IMR-90 (cell line): Measurements from ENCODE around the gene ADORA2A. TPM values are rescaled to one million over a fixed set of nuclear protein-coding genes. Genes with fewer than 3 reads are reported as not detected.

Experiments
- ATAC-seq: fragments of 200-7000 bp; cut with Tn5 transposase; 2 replicates; pipeline ENCODE4 v1.9.1; 2020; ENCODE audit warnings: low read depth, mild to moderate bottlenecking, moderate library complexity
- BruUV-seq: library from RNA; stranded (reverse); fragments of 400-500 nt; replicated peaks from 2 replicates; lab custom pipeline; 2021; lab: Mats Ljungman, UMichigan
- CTCF ChIA-PET: fragments of 300-600 bp; formaldehyde crosslinking; extraction: SDS; loops from one replicate; lab custom pipeline; 2021; ENCODE audit warnings: antibody characterized with exemption; lab: Yijun Ruan, JAX
- POLR2A ChIA-PET: fragments of 300-600 bp; sonication (Branson Sonifier 250); formaldehyde crosslinking; loops from one replicate; lab custom pipeline; 2022; ENCODE audit warnings: antibody characterized with exemption; ENCODE audit not compliant: unreplicated experiment; lab: Charles Lee
- DNase-seq: peaks from one replicate; pipeline ENCODE4 v3.0.0; 2013
- H2AFZ ChIP-seq: replicated peaks from 2 replicates; pipeline ENCODE3; 2013; ENCODE audit warnings: low read length, mild to moderate bottlenecking; ENCODE audit not compliant: poor library complexity
- H2AK5ac ChIP-seq: 2 replicates; pipeline ENCODE4 v1.6.1; 2013; ENCODE audit warnings: low read depth, low read length, inconsistent platforms
- H2AK9ac ChIP-seq: replicated peaks from 2 replicates; pipeline ENCODE3; 2013; ENCODE audit warnings: mild to moderate bottlenecking, low read depth, low read length, moderate library complexity; ENCODE audit not compliant: poor library complexity
- H2BK120ac ChIP-seq: 2 replicates; pipeline ENCODE4 v1.6.1; 2013; ENCODE audit warnings: low read depth, low read length, inconsistent platforms
- H2BK15ac ChIP-seq: 3 replicates; pipeline ENCODE4 v1.6.1; 2013; ENCODE audit warnings: low read depth, low read length, inconsistent platforms
- H2BK20ac ChIP-seq: 2 replicates; pipeline ENCODE4 v1.6.1; 2013; ENCODE audit warnings: low read depth, mild to moderate bottlenecking, inconsistent platforms, low read length, moderate library complexity
- H2BK5ac ChIP-seq: 2 replicates; pipeline ENCODE4 v1.6.1; 2013; ENCODE audit warnings: mild to moderate bottlenecking, low read depth, low read length, inconsistent platforms; ENCODE audit not compliant: poor library complexity, severe bottlenecking
- H3K14ac ChIP-seq: replicated peaks from 2 replicates; pipeline ENCODE4 v1.6.1; 2013; ENCODE audit warnings: low read depth, low read length, inconsistent platforms
- H3K18ac ChIP-seq: 2 replicates; pipeline ENCODE4 v1.6.1; 2013; ENCODE audit warnings: low read depth, low read length, control low read depth
- H3K23ac ChIP-seq: 2 replicates; pipeline ENCODE4 v1.6.1; 2013; ENCODE audit warnings: low read depth, low read length, inconsistent platforms
- H3K27ac ChIP-seq: 2 replicates; pipeline ENCODE4 v1.5.1; 2013; ENCODE audit warnings: mild to moderate bottlenecking, control low read depth, low read length; ENCODE audit not compliant: insufficient read depth
- H3K27me3 ChIP-seq: 2 replicates; pipeline ENCODE4 v1.6.1; 2013; ENCODE audit warnings: low read length; ENCODE audit not compliant: control insufficient read depth, insufficient read depth
- H3K36me3 ChIP-seq: 2 replicates; pipeline ENCODE4 v1.6.1; 2013; ENCODE audit warnings: low read length, mixed read lengths; ENCODE audit not compliant: control insufficient read depth, insufficient read depth
- H3K4ac ChIP-seq: 2 replicates; pipeline ENCODE4 v1.6.1; 2013; ENCODE audit warnings: low read depth, low read length, inconsistent platforms
- H3K4me1 ChIP-seq: 2 replicates; pipeline ENCODE4 v1.6.1; 2013; ENCODE audit warnings: low read length, mixed read lengths; ENCODE audit not compliant: control insufficient read depth, insufficient read depth
- H3K4me2 ChIP-seq: 2 replicates; pipeline ENCODE4 v1.6.1; 2013; ENCODE audit warnings: low read depth, mild to moderate bottlenecking, control low read depth, low read length, moderate library complexity
- H3K4me3 ChIP-seq: 2 replicates; pipeline ENCODE4 v1.5.1; 2013; ENCODE audit warnings: low read depth, mild to moderate bottlenecking, control low read depth, low read length, moderate library complexity; ENCODE audit not compliant: insufficient read depth
- H3K56ac ChIP-seq: 2 replicates; pipeline ENCODE4 v1.6.1; 2013; ENCODE audit warnings: low read length, inconsistent platforms; ENCODE audit not compliant: insufficient read depth; ENCODE audit errors: extremely low read depth
- H3K79me1 ChIP-seq, 2 experiments: 2 replicates each; pipeline ENCODE4 v1.6.1; 2013; ENCODE audit warnings: low read length in 2 of 2, inconsistent platforms in 1 of 2, low read depth in 1 of 2
- H3K9ac ChIP-seq: 2 replicates; pipeline ENCODE4 v1.6.1; 2013; ENCODE audit warnings: low read depth, low read length, control low read depth
- H3K9me1 ChIP-seq: 2 replicates; pipeline ENCODE4 v1.6.1; 2013; ENCODE audit warnings: low read length, inconsistent platforms; ENCODE audit not compliant: insufficient read depth
- H3K9me3 ChIP-seq: 2 replicates; pipeline ENCODE4 v1.6.1; 2013; ENCODE audit warnings: low read length; ENCODE audit not compliant: control insufficient read depth, insufficient read depth
- H4K20me1 ChIP-seq: 2 replicates; pipeline ENCODE4 v1.6.1; 2013; ENCODE audit warnings: low read length, inconsistent platforms; ENCODE audit not compliant: insufficient read depth
- H4K5ac ChIP-seq: 2 replicates; pipeline ENCODE4 v1.6.1; 2013; ENCODE audit warnings: mild to moderate bottlenecking, low read depth, low read length, control low read depth
- H4K8ac ChIP-seq, 2 experiments: 2 replicates each; pipeline ENCODE4 v1.6.1; 2013; ENCODE audit warnings: low read depth in 2 of 2, low read length in 2 of 2, control low read depth in 1 of 2, inconsistent platforms in 1 of 2
- H4K91ac ChIP-seq: 2 replicates; pipeline ENCODE4 v1.6.1; 2013; ENCODE audit warnings: low read depth, low read length, inconsistent platforms; ENCODE audit not compliant: insufficient read depth
- CEBPB ChIP-seq: IDR thresholded peaks from 2 replicates; pipeline ENCODE4 v1.6.1; 2012; ENCODE audit warnings: low read depth, low read length, improper control_type of control experiment
- RAD21 ChIP-seq: IDR thresholded peaks from 2 replicates; pipeline ENCODE4 v1.6.1; 2012; ENCODE audit warnings: low read length, improper control_type of control experiment
- WGBS, 2 experiments: methylation state at CpG; one replicate each; pipeline versions ENCODE4 v1.1.5 to v1.1.7; 2013; ENCODE audit warnings: missing lambda C conversion rate in 2 of 2; ENCODE audit not compliant: insufficient read length in 1 of 2; ENCODE audit errors: extremely low coverage in 2 of 2; 5-methylcytosine and 5-hydroxymethylcytosine counted together
- dilution Hi-C: fragments of 300-500 bp; cut with HindIII; formaldehyde crosslinking; loops from one replicate; pipeline ENCODE4 v1.14.3; 2018; ENCODE audit warnings: low sequenced_read_pairs; ENCODE audit not compliant: unreplicated experiment
- in situ Hi-C: fragments of 300-500 bp; cut with MboI; formaldehyde crosslinking; loops from 3 replicates; pipeline ENCODE4 v1.14.3; 2019; ENCODE audit warnings: low sequenced_read_pairs, inconsistent platforms, mixed read lengths
- intact Hi-C: fragments of 100-400 bp; cut with micrococcal nuclease; formaldehyde crosslinking; loops from 2 replicates; pipeline ENCODE4 v1.10.0; 2022
- polyA plus RNA-seq, 3 experiments: library from polyadenylated mRNA; depleted of rRNA; stranded (reverse); fragments of >200 nt; gene quantifications; 2 replicates each; pipeline ENCODE4 v1.2.3, GENCODE V29; 2012; ENCODE audit warnings: low replicate concordance in 1 of 3
- total RNA-seq: library from RNA; depleted of rRNA; stranded (reverse); fragments of >200 nt; gene quantifications from 2 replicates; pipeline ENCODE4 v1.2.3, GENCODE V29; 2012

Gene ADORA2A
- total and polyA plus RNA-seq, 2 of the 4 experiments (the other 2 are of a cell fraction) = 0.36 to 1.1 TPM

DNA sequence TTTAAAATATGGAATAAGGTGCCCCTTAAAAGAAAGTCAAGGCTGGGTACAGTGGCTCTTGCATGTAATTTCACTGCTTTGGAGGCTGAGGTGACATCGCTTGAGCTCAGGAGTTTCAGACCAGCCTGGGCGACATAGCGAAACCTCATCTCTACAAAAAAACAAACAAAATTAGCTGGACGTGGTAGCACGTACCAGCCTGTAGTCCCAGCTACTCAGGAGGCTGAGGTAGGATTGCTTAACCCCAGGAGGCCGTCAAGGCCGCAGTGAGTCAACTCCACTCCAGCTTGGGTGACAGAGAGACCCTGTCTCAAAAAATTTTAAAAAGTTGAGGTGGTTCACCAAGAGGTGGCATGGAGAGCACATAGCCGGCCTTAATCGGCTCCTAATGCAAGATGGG lies 17.7 kb upstream of the ADORA2A start:
- Histone ChIP-seq H2AFZ (no peak overlapping the region), H2AK9ac (peak overlapping the region; percentile 62), H2AK5ac (no peak overlapping the region), H3K4me3 (no peak overlapping the region), H3K27ac (no peak overlapping the region), H3K4ac (0 out of 2 replicates have a peak overlapping the region, but pooled peaks have one; percentile 26), H2BK15ac (no peak overlapping the region), H2BK20ac (no peak overlapping the region), H3K36me3 (peaks cover 17% of the 10 kb centered on the region; the same call in 1 of the 2 replicates), H3K79me1 (peaks cover 47 to 77% of the 10 kb centered on the region in 2 experiments), H3K27me3 (no peaks in the 10 kb centered on the region), H4K8ac (no peak overlapping the region), H2BK120ac (no peak overlapping the region), H3K9me3 (no peaks in the 10 kb centered on the region), H3K56ac (no peak overlapping the region), H4K20me1 (peaks cover 22% of the 10 kb centered on the region), H3K18ac (no peak overlapping the region), H2BK5ac (no peak overlapping the region), H3K9ac (no peak overlapping the region), H4K91ac (no peak overlapping the region), H4K5ac (no peak overlapping the region), H3K14ac (0 out of 2 replicates have a peak overlapping the region, but pooled peaks have one; percentile 10), H3K23ac (peak overlapping the region; percentile 2; the same call in 1 of the 2 replicates), H3K4me2 (no peak overlapping the region), H3K9me1 (peaks cover 44% of the 10 kb centered on the region), H3K4me1 (peaks cover 27% of the 10 kb centered on the region)
- ChIA-PET CTCF (no interaction called here), POLR2A (no interaction called here)
- in situ Hi-C loops (no loop called here), dilution Hi-C loops (no loop called here), intact Hi-C loops (no loop called here)
- 90% methylated on average over 7 of the region's 9 CpGs; no CpG with 5 or more reads in 1 of the 2 experiments for WGBS, 2 experiments
- no TSS peak for BruUV-seq
- ATAC-seq (no peak; the same call in 1 of the 2 replicates), DNase-seq (no peak)
- TF ChIP-seq CEBPB (peak; percentile 57), RAD21 (no peak)
